Neural cell (in vitro differentiated cells): ENCODE measurements around the gene IGF2R. TPM values are rescaled to one million over a fixed set of nuclear protein-coding genes. Genes with fewer than 3 reads are reported as not detected.

ENCODE experiments used
- H2AFZ ChIP-seq: fragments of 200-600, 300-800 bp; sonication (generic), shearing (Covaris generic); 2 replicates; pipeline ENCODE4 v1.6.0; 2014; ENCODE audit warnings: low read depth, mild to moderate bottlenecking, antibody characterized with exemption, low read length, moderate library complexity
- H3F3A ChIP-seq: fragments of 200-600 bp; shearing (Covaris generic); 2 replicates; pipeline ENCODE4 v1.6.1; 2016; ENCODE audit warnings: mild to moderate bottlenecking, moderate library complexity, mixed read lengths, antibody characterized with exemption, low read length; ENCODE audit not compliant: insufficient read depth, poor library complexity, severe bottlenecking
- H3K27ac ChIP-seq: fragments of 200-600, 300-800 bp; sonication (generic), shearing (Covaris generic); 2 replicates; pipeline ENCODE4 v1.5.1; 2014; ENCODE audit warnings: mild to moderate bottlenecking, low read length, moderate library complexity
- H3K27me3 ChIP-seq: fragments of 300-800, 200-600 bp; sonication (generic), shearing (Covaris generic); 2 replicates; pipeline ENCODE4 v1.6.0; 2014; ENCODE audit warnings: mild to moderate bottlenecking, low read depth, low read length, moderate library complexity; ENCODE audit not compliant: insufficient read depth
- H3K36me3 ChIP-seq: fragments of 300-800, 200-600 bp; sonication (generic), shearing (Covaris generic); 2 replicates; pipeline ENCODE4 v1.5.1; 2014; ENCODE audit warnings: mild to moderate bottlenecking, antibody characterized with exemption, low read length, moderate library complexity; ENCODE audit not compliant: insufficient read depth
- H3K4me2 ChIP-seq: fragments of 300-800, 200-600 bp; sonication (generic), shearing (Covaris generic); 2 replicates; pipeline ENCODE4 v1.6.0; 2014; ENCODE audit warnings: mild to moderate bottlenecking, low read length
- H3K4me3 ChIP-seq: fragments of 300-800, 200-600 bp; sonication (generic), shearing (Covaris generic); 2 replicates; pipeline ENCODE4 v1.5.1; 2014; ENCODE audit warnings: mild to moderate bottlenecking, low read length, moderate library complexity
- H3K79me2 ChIP-seq: fragments of 200-600 bp; shearing (Covaris generic); replicated peaks from 2 replicates; pipeline ENCODE4 v1.6.0; 2014; ENCODE audit warnings: mild to moderate bottlenecking, low read length, moderate library complexity; ENCODE audit not compliant: insufficient read depth
- H3K9ac ChIP-seq: fragments of 300-800, 200-600 bp; sonication (generic), shearing (Covaris generic); 2 replicates; pipeline ENCODE4 v1.6.1; 2016; ENCODE audit warnings: mild to moderate bottlenecking, low read length, mixed read lengths
- H3K9me2 ChIP-seq: fragments of 200-600 bp; shearing (Covaris generic); 2 replicates; pipeline ENCODE4 v1.6.1; 2016; ENCODE audit warnings: mild to moderate bottlenecking, low read length, mixed read lengths; ENCODE audit not compliant: insufficient read depth
- H3K9me3 ChIP-seq: fragments of 200-600, 300-800 bp; sonication (generic), shearing (Covaris generic); 2 replicates; pipeline ENCODE4 v1.6.1; 2016; ENCODE audit warnings: mild to moderate bottlenecking, mixed run types, low read length, moderate library complexity, mixed read lengths
- H4K20me1 ChIP-seq: fragments of 200-600 bp; shearing (Covaris generic); 2 replicates; pipeline ENCODE4 v1.6.1; 2016; ENCODE audit warnings: mild to moderate bottlenecking, mixed run types; ENCODE audit not compliant: insufficient read depth
- EP300 ChIP-seq: fragments of 450-650 bp; conservative IDR thresholded peaks from 2 replicates; pipeline ENCODE4 v1.6.1; 2014; ENCODE audit warnings: antibody characterized with exemption, mild to moderate bottlenecking, moderate library complexity; ENCODE audit not compliant: poor library complexity, severe bottlenecking
- EZH2 ChIP-seq: fragments of 200-600, 300-800 bp; shearing (Covaris generic), sonication (generic); IDR thresholded peaks from 2 replicates; pipeline ENCODE4 v1.6.1; 2014; ENCODE audit warnings: antibody characterized with exemption, low read length, borderline replicate concordance, mild to moderate bottlenecking; ENCODE audit not compliant: insufficient read depth, poor library complexity, severe bottlenecking
- MXI1 ChIP-seq: fragments of 450-650 bp; conservative IDR thresholded peaks from 2 replicates; pipeline ENCODE4 v1.6.1; 2014; ENCODE audit warnings: antibody characterized with exemption, mild to moderate bottlenecking; ENCODE audit not compliant: poor library complexity, severe bottlenecking
- POLR2AphosphoS5 ChIP-seq: IDR thresholded peaks from 2 replicates; pipeline ENCODE4 v1.6.1; 2012
- RAD21 ChIP-seq: fragments of 450-650 bp; conservative IDR thresholded peaks from 2 replicates; pipeline ENCODE4 v1.6.1; 2014; ENCODE audit warnings: antibody characterized with exemption, mild to moderate bottlenecking, moderate library complexity
- SMC3 ChIP-seq: fragments of 450-650 bp; conservative IDR thresholded peaks from 2 replicates; pipeline ENCODE4 v1.6.1; 2014; ENCODE audit warnings: antibody characterized with exemption, mild to moderate bottlenecking, moderate library complexity; ENCODE audit not compliant: poor library complexity
- TAF1 ChIP-seq: IDR thresholded peaks from 2 replicates; pipeline ENCODE4 v1.6.1; 2012; ENCODE audit warnings: low read depth
- polyA plus RNA-seq: library from polyadenylated mRNA; depleted of rRNA; stranded (reverse); fragments of >200 nt; gene quantifications from 2 replicates; pipeline ENCODE4 v1.2.3, GENCODE V29; 2014
- TF ChIP-seq, protein P1 (sequence below): IDR thresholded peaks from 2 replicates; pipeline ENCODE4 v1.6.1; 2012; ENCODE audit warnings: borderline replicate concordance
- TF ChIP-seq, protein P2 (sequence below): fragments of 450-650 bp; IDR thresholded peaks from 2 replicates; pipeline ENCODE4 v1.5.1; 2014; ENCODE audit warnings: antibody characterized with exemption, mild to moderate bottlenecking, moderate library complexity; ENCODE audit not compliant: poor library complexity, severe bottlenecking

The IGF2R gene
- polyA plus RNA-seq, 1 donor from 2014 or later = 15.0 TPM

DNA sequence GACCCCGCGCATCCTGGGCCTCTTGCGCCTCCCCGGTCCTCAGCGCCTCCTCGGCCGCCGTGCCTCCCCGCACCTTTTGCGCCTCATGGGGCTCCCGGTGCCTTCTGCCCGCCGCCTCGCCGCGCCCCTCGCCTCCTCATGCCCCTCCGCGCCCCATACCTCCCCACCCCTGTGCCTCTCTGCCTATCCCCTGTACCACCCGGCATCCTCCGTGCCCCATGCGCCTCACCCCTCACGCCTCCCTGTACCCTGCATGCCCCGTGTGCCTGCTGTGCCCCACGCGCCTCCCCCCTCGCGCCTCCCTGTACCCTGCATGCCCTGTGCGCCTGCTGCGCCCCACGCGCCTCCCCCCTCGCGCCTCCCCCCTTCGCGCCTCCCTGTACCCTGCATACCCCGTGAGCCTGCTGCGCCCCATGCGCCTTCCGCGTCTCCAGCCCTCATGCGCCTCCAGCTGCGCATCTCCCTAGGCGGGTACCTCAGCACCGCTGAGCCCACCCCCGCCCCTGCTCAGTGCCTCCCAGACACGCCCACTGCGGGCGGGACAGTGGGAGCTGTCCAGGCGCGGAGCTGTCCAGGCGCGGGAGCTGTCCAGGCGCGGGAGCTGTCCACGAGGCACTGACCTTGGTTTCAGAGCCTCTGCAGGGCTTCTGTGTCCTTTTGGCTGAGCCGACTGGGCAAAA, 37.1 kb downstream of the IGF2R start:
- H3K9me2 ChIP-seq = no peaks in the 10 kb centered on the region
- H3K79me2 ChIP-seq = peaks cover 34% of the 10 kb centered on the region
- no peak overlapping the region for H3K27ac ChIP-seq
- no peaks in the 10 kb centered on the region for H3K9me3 ChIP-seq
- H3K4me2 ChIP-seq = no peak overlapping the region
- no peak overlapping the region for H2AFZ ChIP-seq
- H3K27me3 ChIP-seq = no peaks in the 10 kb centered on the region
- TF ChIP-seq MXI1 = no peak
- H3K4me3 ChIP-seq = no peak overlapping the region
- no peak overlapping the region for H3K9ac ChIP-seq
- no peaks in the 10 kb centered on the region for H4K20me1 ChIP-seq
- no peaks in the 10 kb centered on the region for H3F3A ChIP-seq
- H3K36me3 ChIP-seq = no peaks in the 10 kb centered on the region

DNA sequence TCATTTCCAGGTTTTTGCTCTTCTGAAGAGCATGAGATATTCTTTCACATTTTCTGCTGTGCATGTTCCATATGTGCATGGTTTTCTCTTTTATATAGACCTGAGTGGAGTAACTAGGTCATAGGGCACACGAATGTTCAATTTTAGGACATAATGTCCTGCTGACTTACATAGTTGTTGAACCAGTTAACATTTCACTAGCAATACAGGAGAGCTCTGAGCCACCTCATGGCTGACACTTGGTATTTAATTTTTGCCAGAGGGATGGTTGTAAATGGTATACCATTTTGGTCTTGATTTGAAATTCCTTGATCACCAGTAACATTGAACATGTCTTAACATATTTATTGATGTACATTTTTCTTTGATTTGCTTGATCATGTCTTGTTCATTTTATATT, 38.3 kb downstream of the IGF2R start:
- no peak for TF ChIP-seq EZH2
- TF ChIP-seq, protein P1, sequence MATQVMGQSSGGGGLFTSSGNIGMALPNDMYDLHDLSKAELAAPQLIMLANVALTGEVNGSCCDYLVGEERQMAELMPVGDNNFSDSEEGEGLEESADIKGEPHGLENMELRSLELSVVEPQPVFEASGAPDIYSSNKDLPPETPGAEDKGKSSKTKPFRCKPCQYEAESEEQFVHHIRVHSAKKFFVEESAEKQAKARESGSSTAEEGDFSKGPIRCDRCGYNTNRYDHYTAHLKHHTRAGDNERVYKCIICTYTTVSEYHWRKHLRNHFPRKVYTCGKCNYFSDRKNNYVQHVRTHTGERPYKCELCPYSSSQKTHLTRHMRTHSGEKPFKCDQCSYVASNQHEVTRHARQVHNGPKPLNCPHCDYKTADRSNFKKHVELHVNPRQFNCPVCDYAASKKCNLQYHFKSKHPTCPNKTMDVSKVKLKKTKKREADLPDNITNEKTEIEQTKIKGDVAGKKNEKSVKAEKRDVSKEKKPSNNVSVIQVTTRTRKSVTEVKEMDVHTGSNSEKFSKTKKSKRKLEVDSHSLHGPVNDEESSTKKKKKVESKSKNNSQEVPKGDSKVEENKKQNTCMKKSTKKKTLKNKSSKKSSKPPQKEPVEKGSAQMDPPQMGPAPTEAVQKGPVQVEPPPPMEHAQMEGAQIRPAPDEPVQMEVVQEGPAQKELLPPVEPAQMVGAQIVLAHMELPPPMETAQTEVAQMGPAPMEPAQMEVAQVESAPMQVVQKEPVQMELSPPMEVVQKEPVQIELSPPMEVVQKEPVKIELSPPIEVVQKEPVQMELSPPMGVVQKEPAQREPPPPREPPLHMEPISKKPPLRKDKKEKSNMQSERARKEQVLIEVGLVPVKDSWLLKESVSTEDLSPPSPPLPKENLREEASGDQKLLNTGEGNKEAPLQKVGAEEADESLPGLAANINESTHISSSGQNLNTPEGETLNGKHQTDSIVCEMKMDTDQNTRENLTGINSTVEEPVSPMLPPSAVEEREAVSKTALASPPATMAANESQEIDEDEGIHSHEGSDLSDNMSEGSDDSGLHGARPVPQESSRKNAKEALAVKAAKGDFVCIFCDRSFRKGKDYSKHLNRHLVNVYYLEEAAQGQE = no peak
- TF ChIP-seq, protein P2, sequence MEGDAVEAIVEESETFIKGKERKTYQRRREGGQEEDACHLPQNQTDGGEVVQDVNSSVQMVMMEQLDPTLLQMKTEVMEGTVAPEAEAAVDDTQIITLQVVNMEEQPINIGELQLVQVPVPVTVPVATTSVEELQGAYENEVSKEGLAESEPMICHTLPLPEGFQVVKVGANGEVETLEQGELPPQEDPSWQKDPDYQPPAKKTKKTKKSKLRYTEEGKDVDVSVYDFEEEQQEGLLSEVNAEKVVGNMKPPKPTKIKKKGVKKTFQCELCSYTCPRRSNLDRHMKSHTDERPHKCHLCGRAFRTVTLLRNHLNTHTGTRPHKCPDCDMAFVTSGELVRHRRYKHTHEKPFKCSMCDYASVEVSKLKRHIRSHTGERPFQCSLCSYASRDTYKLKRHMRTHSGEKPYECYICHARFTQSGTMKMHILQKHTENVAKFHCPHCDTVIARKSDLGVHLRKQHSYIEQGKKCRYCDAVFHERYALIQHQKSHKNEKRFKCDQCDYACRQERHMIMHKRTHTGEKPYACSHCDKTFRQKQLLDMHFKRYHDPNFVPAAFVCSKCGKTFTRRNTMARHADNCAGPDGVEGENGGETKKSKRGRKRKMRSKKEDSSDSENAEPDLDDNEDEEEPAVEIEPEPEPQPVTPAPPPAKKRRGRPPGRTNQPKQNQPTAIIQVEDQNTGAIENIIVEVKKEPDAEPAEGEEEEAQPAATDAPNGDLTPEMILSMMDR = no peak
- TF ChIP-seq MXI1 = no peak
- no peak for TF ChIP-seq POLR2AphosphoS5
- H3K27ac ChIP-seq = no peak overlapping the region
- no peaks in the 10 kb centered on the region for H3K36me3 ChIP-seq
- no peaks in the 10 kb centered on the region for H3K27me3 ChIP-seq
- H3F3A ChIP-seq = no peaks in the 10 kb centered on the region
- no peaks in the 10 kb centered on the region for H3K9me3 ChIP-seq
- H3K4me3 ChIP-seq = no peak overlapping the region
- no peak overlapping the region for H3K9ac ChIP-seq
- H4K20me1 ChIP-seq = no peaks in the 10 kb centered on the region
- H3K9me2 ChIP-seq = no peaks in the 10 kb centered on the region
- H3K4me2 ChIP-seq = no peak overlapping the region
- peaks cover 25% of the 10 kb centered on the region for H3K79me2 ChIP-seq
- no peak overlapping the region for H2AFZ ChIP-seq

DNA sequence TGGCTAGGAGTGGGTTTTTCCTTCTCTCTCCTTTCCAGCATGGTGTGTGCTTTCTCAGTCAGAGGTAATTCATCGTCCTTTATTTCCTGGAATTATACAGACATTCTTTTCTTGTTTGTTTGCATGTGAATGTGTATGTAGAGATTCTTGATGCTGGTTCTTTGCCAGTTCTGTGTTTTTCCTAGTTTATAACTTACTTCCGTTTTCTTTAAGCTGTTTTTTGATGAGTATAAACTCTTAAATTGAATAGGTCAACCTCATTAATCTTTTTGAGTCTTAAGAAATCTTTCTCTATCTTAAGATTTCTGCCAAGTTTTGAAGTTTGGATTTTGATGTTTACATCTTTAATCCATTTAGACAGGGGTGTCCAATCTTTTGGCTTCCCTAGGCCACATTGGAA, 38.7 kb downstream of the IGF2R start:
- H4K20me1 ChIP-seq = no peaks in the 10 kb centered on the region
- H2AFZ ChIP-seq = no peak overlapping the region
- no peak overlapping the region for H3K4me3 ChIP-seq
- no peak overlapping the region for H3K4me2 ChIP-seq
- no peaks in the 10 kb centered on the region for H3K36me3 ChIP-seq
- no peaks in the 10 kb centered on the region for H3K9me2 ChIP-seq
- H3F3A ChIP-seq = no peaks in the 10 kb centered on the region
- no peaks in the 10 kb centered on the region for H3K9me3 ChIP-seq
- H3K9ac ChIP-seq = no peak overlapping the region
- H3K27me3 ChIP-seq = no peaks in the 10 kb centered on the region
- H3K79me2 ChIP-seq = peaks cover 21% of the 10 kb centered on the region
- no peak overlapping the region for H3K27ac ChIP-seq
- no peak for TF ChIP-seq SMC3
- no peak for TF ChIP-seq EZH2
- TF ChIP-seq POLR2AphosphoS5 = no peak
- TF ChIP-seq, protein P2 = no peak
- TF ChIP-seq, protein P1 = no peak
- no peak for TF ChIP-seq RAD21
- no peak for TF ChIP-seq TAF1
- TF ChIP-seq EP300 = no peak
- no peak for TF ChIP-seq MXI1
